CD4-positive, alpha-beta T cell treated with Interleukin-2 at 100 ng/mL for 4 hours (primary cell): ENCODE measurements around the gene PLXDC1.

ENCODE experiments used
- DNase-seq: peaks from one replicate; pipeline ENCODE4 v3.0.0-alpha.2; 2020; ENCODE audit warnings: low spot score

PLXDC1 gene

DNA sequence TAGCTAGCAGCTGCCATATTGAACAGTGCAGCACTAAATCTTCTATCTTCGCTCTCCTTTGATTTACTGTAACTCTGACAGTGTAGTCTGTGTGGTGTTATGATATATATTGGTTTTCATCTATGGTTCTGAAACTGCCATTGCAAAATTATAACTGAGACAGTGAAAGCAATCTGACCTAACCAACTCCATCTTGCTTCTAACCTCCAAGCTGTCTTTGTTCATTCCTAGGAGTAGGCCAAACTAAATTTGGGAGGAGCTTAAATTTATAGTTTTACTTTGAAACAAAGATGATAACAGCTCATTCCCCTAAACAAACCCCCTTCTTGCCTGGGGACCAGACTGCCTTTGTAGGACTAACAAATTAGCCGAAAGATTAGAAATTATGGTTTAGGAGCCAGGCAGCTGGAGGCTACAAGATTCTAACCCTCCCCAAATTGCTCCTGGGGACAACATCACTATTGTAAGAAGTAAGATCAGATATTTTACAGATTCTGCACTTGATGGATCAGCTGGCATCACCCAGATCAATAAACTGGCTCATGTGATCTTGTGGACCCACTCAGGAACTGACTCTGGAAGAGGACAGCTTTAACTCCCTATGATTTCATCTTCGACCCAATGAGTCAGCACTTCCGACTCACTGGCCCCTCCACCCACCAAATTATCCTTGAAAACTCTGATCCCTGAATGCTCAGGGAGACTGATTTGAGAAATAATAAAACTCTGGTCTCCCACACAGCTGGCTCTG, 137.2 kb downstream of the PLXDC1 start:
- no peak for DNase-seq
